NCI-H2107 (cell line): ENCODE results near the gene SPEF1.

Experiments used
- DNase-seq: peaks from one replicate; lab custom pipeline; 2025; lab: John Stamatoyannopoulos, UW

SPEF1 gene

DNA sequence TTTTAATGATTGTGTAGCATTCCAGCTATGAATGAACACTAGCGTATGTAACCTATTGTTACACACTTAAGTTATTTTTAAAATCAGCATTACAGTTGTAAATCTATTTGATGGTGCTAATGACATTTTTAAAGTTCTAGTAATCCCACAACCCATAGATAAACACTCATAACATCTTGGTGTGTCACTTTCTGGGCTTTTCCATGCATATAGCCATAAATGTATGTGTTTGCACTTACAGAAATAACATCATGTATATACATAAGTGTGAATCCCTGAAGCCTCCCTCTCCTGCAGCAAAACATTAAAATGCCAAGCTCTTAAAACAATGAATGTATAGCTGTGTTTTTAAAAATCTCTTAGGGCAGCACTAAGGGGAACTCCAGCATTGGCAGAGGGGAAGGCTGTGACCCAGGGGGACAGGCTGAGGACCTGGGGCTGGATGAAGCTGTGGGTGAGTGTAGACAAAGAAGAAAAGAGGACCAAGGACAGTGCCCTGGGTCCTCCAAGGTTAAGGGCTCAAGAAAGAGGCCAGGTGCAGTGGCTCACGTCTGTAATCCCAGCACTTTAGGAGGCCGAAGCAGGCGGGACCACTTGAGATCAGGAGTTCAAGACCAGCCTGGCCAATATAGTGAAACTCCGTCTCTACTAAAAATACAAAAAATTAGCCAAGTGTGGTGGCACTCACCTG lies 6.2 kb upstream of the SPEF1 start:
- DNase-seq = no peak

DNA sequence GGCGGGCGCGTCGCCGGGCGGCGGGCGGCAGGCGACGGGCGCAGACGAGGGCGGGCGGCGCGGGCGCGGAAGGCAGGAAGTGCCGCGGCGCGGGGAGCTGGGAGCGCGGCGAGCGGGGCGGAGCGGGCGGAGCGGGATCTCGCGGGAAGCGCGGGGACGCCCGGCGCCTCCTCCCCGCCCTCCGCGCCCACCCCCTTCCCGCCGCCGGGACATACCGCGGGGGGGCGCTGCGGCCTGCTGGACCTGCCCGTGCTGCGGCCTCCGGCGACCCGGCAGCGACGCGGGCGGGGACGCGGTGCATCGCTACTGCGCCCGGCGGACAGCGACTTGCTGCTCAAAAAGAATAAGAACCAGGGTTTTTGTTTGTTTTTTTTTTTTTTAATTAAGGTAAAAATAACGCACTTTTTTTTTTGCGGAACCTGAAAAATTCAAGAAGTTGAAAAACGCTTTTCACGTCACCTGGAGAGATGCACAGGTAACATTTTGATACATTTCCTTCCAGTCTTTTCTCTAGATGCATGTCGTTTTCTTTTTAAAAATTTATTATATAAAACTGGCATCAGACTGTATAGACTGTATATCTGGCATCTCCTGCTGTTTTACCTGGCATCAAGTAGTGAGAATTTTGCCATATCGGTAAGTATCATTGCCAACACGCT lies 5.5 kb upstream of the SPEF1 start, which contains the start of gene CENPB:
Gene CENPB, minus strand, starts transcription at position 76 of the 659 bp plus-strand sequence. CDS start 257 bp downstream, outside the sequence.
- DNase-seq = peak; percentile 60

DNA sequence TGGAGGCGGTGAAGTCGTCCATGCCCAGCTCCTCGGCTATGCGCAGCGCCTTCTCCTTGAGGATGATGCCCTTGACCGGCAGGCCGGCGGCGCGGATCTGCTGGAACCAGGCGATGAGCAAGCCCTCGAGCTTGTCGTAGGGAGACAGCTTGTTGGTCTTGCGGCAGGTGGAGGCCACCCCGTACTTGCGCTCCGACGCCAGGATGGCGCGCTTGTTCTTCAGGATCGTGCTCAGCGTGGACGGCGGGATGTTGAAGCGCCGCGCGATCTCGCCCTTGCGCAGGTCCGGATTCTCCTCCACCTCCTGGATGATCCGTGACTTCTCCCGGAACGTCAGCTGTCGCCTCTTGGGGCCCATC lies 4.9 kb upstream of the SPEF1 start:
- no peak for DNase-seq

DNA sequence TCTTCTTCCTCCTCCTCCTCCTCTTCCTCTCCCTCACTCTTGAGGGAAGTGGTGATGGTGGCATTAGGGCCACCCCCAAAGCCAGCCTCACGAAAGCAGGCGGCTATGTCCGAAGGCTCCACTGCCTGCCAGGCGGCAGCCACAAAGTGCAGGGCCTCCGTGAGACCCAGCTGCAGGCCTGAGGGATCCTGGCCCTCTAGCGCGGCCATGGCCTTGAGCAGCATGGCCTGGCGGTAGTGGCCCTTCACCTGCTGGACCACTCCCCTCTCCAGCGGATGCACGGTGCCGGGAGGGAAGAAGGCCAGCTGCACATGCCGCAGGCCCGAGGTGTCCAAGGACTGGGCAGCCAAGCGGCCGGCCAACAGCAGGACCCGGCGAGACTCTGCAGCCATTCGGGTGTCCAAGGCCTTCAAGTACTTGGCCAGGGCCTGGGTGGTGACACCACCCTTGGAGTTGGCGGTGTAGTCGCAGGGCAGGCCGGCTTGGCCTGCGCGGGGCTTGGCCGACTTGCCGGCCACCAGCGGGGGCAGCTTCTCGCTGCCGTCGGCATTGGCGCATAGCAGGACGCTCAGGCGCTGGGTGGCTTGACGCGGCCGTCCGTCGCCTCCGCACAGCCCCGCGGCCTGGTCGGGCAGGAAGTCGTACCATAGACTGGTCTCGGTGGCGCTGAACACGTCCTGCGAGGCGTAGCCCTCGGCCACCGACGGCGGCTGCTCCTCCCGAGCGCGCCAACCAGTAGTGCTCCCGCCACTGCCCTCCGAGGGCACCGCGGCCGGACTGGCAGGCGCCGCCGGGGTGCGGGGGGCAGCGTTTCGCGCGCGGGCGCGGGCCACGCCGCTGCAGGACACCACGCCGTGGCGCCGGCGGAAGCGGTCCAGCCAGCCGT lies 4.2 kb upstream of the SPEF1 start:
- DNase-seq = no peak

DNA sequence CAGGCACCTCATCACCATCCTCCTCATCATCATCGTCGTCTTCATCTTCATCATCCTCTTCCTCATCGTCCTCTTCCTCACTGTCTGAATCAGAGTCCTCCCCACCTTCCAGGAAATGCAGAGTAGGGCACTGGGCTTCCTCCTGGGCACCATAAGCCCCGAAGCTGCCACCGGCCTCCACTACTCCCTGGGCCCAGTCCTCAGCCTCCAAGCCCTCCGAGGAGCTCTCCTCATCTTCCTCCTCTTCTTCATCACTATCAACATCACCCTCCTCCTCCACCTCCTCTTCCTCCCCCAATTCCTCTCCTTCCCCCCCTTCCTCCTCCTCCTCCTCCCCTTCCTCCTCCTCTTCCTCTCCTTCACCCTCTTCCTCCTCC lies 3.6 kb upstream of the SPEF1 start:
- no peak for DNase-seq

DNA sequence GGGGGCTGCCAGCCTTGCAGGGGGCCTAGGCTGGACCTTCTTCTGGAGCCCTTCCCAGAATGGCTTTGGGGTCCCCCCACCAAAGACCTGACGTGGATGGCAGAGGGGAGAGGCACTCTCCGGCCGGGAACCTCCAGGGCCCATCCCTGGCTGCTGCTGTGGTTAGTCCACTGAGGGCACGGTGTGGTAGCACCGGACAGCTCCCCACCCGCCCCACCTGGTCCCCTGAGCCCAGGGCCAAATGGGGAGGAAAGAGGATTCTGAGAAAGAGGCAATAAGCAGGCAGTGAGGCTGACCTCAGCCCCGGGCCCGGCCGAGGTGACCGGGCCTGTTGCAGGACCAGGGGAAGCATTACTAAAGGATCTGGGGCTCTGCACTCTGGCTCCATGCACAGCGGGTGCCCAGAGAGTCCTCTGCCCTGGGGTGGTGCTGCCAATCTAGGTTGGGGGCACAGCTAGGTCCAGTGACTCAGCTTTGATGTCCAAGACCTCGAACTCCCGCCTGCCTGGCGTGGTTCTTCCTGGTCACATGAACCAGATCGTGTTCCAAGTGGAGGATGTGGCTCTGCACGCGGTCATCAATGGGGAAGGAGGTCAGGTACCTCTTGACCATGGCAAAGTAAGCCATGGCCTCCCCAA lies 3.1 kb upstream of the SPEF1 start:
- DNase-seq = no peak

DNA sequence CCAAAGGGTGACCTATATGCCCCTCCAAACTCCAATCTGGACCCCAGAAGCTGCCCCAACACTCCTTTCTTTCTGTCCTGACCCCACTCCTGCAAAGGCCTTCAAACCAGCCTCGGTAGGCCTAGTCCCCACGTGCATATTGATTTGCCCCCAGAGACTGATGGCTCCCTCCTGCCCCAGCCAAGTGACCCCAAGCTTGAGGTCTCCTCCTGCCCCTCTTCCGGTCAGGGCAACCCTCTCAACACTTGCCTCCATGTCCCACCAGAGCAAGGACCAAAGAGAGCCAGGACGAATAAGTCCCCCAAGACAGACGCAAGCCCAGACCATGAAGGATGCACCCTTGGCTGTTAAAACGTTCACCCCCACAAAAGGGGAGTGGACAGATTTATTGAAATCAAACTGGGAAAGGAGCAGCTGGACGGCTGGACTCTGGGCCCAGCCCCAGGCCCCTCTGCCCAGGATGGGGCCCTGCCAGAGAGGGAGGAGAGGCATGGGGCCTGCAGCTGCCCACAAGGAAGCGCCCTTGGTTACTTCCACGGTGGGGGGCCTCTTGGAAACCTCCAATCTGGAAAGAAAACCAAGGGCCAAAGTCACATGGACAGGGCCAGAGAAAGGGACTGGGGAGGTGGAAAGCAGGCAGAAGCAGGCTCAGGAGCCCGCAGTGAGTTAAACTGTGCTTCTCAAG lies 2.4 kb upstream of the SPEF1 start:
- DNase-seq = no peak

DNA sequence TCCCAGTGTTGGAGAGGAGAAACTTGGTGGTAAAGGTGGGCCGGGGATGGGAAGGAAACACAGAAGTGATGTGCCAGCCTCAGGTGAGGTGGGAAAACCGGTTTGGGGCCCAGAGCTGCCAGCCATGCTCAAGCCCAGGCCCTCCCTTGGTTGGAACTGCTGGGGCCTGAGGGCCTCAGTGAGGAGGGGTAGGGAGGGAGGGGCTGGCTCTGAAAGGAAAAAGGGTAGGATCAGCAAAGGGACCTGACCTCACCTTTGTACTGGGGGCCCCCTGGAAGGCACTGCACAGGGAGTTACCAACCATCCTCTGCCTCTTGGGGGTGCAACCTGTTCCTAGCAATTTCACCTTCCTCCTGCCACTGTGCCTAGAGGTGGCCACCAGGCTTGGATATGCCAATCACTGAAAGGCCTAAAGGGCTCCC lies 1.8 kb upstream of the SPEF1 start:
- DNase-seq = no peak

DNA sequence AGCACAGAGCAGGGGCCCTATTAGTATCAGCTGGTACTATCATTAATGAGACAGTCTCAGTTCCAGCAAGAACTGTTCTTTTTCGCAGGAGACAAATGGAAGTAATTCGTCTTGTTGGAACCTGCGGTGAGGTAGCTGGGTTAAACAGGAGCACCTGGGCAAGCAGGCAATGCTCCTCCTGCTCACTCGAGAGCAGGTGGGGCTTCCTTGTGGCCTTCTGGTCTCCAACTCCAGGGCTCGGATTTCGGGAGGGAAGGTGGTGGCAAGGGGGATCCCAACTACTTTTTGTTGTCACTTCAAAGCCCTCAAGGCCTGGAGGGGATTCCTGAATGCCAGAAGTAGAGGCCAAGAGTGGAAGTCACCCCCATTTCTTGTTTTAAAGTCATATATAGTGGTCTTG lies 1.3 kb upstream of the SPEF1 start:
- no peak for DNase-seq

DNA sequence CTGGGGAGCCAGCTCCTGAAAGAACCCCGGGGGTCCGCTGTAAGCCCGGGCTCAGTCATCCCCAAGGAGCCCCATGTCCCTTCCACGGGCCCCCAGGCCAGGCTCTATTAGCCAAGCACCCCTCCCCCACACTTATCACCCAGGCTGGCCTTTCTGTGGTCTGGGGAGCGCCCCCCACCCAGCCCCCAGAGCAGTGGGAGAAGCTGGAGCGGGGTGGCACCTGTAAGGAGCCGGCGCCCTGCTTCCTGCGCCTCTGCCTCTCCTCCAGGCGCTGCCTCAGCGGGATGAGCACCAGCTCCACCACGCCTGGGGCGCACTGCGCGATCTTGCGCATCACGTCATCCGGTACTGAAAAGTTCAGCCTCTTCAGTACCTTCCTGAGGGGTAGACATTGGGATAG lies 2.3 kb downstream of the SPEF1 start:
- no peak for DNase-seq

DNA sequence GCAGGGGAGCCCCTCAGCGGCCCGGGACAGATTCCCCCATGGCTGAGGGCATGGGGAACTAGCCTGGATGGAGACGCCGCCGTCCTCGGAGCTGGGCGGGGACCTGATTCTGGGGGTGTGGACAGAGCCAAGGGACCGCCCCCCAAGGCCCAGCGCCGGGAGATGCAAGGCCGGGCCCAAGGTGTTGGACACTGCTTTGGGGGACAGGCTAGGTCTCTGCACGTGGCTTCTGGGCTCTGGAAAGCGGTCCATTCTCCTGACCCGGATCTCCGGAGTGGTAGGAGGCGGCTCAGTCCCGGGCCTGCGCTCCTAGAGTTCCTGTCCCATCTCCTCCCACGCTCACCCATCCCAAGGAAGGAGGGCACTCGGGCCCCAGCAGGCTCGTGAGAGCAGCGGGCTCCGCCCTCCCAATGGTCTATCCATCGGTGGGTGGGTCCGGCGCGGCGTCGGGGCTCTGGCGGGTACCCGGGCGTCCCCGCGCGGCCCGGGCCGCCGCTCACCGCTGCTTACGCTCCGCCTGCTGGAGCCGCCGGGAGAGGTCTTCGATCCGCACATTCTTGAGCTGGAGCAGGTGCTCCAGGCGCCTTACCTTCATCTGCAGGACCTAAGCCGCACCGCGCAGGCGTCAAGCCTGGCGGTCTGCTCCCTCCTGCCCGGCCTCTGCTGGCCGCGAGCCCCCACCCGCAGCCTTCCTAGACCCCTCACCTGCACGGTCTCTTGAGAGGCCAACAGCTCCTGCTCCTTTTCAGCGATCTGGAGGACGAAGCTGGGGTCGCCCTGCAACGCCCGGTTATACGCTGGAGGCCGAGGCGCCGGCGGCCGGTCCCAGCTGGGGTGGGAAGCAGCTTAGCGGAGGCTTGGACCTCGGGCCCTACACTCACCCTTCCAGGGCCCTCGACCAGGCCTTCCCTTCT lies 3.3 kb downstream of the SPEF1 start:
- DNase-seq = no peak

DNA sequence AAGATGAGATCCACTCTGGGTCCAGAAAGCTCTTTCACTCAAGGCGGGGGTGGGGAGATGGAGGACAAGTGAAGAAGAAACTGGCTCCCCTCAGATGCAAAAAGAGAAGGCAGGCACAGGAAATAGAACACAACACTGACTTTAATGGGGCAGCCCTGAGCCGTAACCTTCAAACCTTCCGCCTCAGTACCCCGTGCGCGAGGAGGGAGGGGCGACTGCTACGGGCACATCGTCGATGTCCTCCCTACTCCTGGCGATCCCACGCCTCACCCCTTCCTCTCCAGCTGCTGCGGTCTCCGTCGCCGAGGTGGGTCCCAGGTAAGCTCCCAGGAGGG lies 3.9 kb downstream of the SPEF1 start:
- no peak for DNase-seq

DNA sequence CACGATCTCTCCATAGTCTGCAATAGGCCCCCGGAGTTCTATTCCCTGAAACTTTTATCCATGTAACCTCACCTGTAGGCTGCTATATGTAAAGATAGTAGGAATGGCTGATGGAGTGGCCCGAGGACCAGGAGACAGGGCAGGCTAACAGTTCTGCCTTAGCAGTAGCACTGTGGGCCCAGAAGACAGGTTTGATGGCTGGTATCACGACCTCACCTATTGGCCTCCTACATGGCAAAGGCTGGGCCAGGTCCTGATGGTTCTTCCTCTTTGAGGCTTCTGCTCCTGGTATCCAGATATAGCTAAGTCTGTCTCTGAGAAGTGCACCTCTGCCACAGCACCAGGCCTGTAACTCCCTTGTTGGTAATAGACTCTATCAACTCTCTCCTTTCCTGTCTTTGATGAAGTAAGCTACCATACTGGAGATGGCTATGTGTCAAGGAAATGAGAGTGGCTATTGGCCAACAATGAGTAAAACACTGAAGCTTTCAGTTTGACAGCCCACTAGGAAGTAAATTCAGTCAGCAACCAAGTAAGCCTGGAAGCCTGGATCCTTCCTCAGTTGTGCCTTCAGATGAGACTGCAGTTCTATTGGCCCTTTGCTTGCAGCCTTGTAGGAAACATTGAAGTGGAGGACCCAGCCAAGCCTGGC lies 5.7 kb downstream of the SPEF1 start:
- no peak for DNase-seq

DNA sequence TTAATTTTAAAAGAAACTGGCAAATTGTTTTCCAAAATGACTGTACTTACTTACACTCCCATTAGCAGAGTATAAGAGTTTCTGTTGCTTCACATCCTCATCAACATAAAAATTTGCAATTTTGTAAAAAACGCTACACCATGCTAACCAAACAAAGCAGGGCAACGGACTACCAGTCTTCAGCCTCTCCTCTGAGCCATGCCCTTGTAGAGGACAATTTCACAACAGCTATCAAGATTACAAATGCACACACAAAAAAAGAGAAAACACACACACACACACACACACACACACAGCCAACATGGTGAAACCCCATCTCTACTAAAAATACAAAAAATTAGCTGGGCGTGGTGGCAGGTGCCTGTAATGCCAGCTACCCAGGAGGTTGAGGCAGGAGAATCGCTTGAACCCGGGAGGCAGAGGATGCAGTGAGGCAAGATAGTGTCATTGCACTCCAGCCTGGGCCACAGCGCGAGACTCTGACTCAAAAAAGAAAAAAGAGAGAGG lies 9.6 kb downstream of the SPEF1 start:
- DNase-seq = no peak

DNA sequence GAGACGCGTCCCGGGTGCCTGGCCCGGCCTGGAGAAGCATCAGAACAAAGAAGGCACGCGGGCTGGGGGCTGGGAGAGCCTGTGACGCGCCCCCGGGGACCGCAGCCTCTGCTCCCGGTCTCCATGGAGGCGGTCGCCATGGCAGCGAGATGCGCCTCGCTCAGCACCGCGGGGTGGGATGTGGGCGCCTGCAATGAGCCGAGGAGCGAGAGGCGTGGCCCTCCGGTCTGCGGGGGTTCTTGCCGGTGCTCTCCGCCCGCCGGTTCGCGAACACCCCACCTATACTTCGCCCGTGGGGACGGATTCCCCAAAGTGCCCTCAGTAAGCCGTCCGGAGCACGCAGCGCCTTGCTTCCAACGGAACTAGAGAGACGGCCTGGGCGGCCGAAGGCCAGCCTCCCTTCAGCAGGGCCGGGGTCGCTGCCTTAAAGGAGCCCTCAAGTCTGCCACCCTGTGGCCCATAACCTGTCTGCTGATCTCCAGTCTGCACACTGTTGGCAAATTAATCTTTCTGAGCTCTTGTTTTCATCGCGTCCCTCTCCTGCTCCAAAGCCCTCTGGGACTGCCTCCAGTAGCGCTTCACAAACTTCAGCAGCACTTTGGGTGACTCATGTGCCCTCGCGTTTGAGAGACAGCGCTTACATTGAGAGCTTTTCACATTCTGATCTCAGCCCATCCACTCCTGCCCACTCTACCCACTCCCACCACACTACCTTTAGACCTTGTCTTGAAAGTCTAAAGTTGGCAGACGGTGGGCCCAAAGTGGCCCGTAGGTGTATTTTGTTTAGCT lies 12.7 kb downstream of the SPEF1 start:
- no peak for DNase-seq

DNA sequence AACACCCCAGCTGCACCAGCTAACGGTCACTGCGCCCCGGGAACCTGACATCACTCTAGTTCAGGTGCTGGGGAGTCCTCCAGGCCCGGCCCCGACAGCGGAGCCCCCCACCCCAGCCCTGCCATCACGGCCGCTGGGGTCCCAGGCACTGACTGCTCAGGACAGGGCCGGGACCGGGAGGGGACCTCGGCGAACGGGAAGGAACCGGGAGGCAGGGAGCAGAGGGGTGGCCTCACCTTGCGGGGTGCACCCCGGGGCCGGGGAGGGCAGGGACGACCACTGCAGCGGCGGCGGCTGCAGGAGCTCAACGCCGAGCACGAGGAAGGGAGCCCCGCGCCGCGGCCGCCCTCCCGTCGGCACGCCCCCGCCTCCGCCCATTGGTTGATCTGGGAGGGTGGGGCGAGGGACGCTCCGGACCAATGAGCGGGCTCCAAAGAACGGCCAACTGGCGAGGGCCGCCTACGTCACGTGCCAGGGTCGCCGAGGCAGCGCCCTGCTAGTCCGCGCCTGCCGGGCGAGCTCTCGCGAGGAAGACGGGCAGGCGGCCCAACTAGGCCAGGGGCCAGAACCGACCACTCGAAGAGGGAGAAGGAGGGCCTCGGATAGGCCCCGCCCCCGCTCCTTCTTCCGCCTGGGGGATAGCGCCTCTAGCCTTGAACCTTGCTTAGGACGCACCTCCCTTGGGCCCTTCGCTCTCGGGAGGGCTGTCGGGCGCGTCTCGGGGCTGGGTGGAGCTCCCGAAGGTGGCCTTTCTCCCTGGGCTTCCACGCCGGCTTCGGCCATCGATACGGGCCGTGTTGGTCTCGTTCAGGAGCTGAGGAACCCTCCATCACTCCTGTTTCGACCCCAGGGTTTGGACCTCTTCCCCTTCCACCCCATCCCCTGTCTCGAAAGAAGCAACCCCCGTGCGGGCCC lies 13.6 kb downstream of the SPEF1 start, which contains the start of gene ADISSP:
Gene ADISSP, minus strand, starts transcription at position 327 of the 915 bp plus-strand sequence. CDS start 7,653 bp downstream, outside the sequence.
- peak; percentile 89 for DNase-seq

DNA sequence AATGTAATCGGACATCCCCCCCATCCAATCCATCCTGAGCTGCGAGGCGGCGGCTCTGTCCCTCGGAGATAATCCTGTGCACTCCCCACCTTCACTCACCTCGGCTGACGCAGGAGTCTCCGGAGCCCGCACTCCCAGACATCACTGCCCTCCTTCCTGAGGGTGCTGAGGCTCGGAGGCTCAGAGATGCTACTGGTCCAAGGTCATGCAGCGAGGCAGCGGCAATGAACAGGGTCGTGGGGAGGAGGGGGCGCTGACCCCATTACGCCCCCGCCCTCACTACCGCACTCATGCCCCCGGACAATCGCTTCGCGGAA lies 14.2 kb downstream of the SPEF1 start:
- DNase-seq = no peak

DNA sequence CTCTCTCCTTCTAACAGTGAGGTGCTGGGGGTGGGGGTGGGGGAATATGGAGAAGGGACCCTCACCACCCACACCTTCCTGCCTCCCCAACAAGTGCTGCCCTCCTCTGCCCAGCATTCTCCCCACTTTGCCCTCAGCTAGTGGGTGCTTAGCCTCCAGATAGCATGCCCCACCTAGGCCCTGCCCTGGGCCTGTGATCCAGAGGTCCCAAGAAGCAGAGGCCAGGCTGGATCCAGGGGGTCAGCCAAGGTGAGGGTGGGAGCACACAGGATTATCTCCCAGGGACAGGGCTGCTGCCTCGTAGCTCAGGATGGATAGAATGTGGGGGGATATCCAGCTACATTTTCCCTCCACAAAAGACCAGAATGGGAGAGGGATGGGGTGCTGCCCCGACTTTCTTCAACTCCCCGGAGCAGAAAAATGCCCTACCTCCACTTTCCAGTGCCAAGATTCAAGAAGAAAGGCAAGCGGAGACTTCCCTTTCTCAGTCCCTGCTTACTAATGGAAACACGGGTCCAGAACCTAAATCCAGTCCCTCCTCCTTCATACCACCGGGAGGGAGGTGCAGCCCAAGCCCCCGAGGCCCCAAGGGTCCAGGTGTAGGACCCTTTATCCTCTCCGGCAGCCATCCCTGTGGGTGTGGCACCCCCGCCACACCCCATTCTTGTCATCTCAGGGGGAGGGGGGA lies 14.7 kb downstream of the SPEF1 start:
- no peak for DNase-seq
